DMS153 treated with DMSO at 0.1 percent for 48 hours (cell line): ENCODE data around the gene TMEM203.

ENCODE experiments used
- DNase-seq: peaks from one replicate; lab custom pipeline; 2025; ENCODE audit not compliant: unreplicated experiment; lab: John Stamatoyannopoulos, UW

Gene TMEM203

DNA sequence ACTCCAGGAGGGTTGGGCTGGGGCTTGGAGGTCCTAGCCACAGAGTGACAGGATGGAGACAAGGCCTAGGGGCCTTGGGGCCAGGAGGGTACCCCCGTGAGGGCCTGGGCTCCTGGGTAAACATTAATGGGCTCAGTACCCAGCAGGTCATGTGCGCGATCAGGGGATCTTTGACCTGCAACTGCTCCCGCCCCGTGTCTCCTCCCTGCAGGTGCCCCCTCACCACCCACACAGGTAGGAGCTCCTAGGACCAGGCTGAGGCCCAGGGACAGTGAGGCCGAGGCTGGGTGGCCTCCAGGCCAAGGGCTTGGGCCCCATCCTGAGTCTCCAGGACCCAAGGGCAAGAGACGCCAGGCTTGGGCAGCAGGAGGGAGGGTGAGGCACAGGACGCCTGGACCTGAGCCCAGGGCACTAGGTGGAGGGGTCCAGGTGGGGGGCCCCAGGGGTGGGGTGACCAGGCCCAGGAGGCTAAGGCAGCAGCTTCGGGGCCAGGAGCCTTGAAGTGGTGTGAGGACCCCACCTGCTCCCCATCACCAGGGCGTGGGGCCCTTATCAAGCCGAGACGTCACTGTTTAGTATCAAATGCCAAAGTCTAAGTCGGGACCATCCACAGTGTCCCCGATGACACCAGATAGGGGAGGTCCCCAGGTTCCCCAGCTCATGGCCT lies 25.4 kb upstream of the TMEM203 start, which contains the start of gene SLC34A3:
Gene SLC34A3, plus strand, starts transcription at position 197 of the 667 bp plus-strand sequence. CDS start 802 bp downstream, outside the sequence.
- DNase-seq, result no peak

DNA sequence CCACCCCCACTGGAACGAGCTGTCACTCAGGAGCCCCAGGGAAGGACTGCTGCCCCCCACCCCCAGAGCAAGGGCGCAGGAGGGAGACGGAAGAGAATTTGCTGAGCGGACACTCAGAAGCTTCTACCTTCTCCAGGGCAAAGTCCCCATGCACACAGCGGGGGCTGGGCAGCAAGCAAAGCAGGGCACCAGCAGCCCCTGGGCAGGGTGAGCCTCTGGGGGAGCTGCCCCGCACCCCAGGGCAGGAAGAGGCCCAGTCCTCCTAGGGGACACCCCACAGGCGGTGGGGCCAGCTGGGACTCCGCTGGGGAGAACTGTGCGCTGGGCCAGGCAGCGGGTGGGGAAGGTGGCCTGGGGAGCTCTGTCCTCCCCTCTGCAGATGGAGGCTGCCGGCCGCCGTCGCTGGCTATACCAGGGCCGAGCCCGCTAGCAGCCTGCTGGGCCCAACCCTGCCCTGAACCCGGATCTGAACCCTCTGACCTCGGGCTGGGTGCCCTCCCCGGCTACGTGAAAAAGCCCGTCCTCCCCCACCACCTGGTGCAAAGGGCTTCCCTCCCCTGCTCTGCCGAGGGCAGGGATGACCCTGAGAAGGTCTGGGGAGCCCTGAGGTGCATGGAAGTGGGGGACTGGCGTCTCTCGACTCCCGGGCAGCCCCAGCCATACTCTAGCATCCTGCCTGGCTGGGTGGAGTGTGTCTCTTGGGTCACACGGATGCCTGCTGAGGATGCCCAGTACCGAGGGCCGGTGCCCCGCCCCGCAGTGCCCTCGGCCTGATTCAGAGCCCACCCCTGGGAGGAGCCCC lies 24.7 kb upstream of the TMEM203 start:
- DNase-seq, result no peak

GRCh38 chr9:137228968-137229896 lies 23.8 kb upstream of the TMEM203 start:
- DNase-seq, result no peak

- no peak for DNase-seq
Observed at GRCh38 chr9:137228506-137228967, 23.1 kb upstream of the TMEM203 start.

DNA sequence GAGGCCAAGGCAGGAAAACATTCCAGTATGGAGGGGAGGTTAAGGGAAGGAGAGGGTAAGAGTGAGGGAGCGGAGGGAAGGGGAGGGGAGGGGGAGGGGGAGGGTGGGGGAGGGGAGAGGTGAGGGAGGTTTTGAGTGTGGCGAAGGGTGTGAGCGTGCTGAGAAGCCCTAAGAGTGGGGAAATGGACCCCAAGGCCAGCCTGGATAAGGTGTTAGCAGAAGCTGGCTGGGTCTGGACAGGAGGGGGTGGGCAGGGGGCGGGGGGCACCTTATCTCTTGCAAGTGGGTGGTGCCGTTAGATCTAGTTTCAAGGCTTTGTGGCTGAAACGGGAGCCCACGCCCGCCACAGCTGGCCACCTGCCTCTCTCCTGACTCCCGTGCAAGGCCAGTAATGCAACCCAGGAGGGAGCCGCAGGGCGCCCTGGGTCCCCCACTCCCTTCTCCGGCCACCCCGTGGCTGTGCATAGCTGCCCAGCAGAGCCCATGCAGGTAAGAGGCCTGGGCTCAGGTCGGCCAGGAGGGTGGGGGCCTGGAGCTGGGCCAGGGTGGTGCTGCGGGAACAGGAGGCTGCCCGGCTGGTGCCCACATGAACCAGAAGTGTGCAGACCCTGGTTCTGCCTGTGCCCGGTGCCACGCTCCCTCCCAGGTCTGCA lies 22.5 kb upstream of the TMEM203 start:
- DNase-seq, result no peak

DNA sequence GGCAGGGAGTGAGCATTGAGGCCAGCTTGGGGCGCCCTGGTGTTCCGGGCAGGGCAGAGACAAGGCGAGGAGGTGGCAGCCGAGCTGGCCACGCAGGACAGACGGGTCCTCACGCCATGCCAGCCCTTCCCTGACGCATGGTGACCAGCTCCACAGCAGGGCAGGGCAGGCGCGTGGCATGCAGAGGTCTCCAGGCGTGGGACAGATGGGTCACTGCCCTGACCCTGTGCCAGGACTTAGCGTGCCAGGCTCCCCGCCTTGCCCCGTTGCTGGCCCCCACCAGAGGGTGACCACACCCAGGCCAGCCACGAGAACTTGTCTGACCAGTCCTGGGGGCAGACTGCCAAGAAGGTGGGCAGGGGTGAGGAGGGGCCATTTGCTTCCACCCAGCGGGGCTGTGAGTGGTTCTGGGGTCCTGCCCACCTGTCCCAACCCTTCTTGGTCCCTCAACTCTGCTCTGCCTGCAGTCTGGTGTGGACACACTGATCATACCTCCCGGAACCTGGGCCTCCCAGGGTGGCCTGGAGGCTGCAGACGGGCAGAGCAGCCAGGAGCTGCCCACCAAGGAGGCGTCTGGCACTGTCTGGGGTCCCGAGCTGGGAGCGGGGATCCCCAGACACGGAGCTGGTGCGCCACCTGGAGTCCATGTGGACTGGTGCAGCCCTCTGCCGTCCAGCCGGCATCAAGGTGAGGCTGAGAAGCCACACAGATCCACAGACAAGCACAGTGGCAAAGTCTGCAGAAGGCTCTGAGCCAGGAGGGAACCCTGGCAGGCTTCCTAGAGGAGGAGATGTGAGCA lies 21.8 kb upstream of the TMEM203 start, which contains the start of gene RNF224:
Gene RNF224, plus strand, starts transcription at position 449 of the 799 bp plus-strand sequence. CDS start 834 bp downstream, outside the sequence.
- peak; percentile 49 for DNase-seq

- DNase-seq, result no peak
Observed at GRCh38 chr9:137226338-137227053, 21.0 kb upstream of the TMEM203 start.

DNA sequence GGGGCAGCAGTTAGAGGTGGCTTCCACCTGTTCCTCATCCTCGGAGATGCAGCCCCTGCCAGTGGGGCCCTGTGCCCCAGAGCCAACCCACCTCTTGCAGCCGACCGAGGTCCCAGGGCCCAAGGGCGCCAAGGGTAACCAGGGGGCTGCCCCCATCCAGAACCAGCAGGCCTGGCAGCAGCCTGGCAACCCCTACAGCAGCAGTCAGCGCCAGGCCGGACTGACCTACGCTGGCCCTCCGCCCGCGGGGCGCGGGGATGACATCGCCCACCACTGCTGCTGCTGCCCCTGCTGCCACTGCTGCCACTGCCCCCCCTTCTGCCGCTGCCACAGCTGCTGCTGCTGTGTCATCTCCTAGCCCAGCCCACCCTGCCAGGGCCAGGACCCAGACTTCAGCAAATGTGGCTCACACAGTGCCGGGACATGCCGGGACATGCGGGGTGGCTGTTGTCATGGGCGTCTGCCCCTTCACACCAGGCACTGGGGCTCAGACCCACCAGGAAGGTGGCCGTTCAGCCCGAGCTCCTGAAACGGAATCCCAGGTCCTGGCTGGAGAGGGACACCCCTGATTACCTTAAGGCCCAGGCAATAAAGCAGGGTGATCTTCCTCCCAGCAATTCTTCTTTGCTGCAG lies 20.4 kb upstream of the TMEM203 start:
- no peak for DNase-seq

DNA sequence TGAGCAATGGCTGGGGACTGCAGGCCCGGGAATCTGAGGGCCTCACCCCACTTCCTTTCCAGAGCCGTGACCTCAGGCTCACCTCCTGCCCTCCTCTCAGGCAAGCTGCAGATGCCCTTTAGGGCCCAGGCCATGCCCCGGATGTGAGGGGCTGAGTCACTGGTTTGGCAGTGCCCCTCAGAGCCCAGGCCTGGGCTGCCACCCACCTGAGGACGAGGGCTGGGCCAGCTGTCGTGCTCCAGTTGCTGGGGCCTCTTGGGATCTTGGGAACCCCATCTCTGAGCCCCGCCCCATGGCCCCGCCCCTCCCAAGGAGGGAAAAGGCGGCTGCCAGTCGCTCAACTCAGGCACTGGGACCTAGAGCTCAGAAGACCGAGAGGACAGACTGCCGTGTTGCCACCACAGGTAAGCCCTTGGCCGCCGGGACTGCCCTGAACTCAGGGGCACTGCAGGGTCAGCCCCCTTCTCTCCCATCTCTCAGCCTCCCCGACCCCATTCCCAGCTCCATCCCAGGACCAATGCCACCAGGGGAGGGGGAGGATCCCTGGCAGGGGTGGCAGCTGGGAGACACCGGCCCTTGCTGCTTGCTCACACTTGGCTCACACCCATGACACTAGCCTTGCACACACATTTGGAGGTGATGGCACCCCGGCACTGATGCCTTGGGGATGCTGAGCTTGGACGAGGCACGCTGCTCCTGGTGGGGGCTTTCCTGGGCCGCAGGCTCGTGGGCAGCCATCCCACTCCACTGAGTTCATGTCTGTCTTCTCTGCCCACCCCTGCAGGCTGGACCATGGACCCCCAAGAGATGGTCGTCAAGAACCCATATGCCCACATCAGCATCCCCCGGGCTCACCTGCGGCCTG lies 19.6 kb upstream of the TMEM203 start, which contains the start of gene CYSRT1:
Gene CYSRT1, plus strand, starts transcription at position 345 of the 865 bp plus-strand sequence. Its CDS starts 448 bp downstream, at position 793.
- no peak for DNase-seq

- DNase-seq, result peak; percentile 89
Observed at GRCh38 chr9:137223078-137223970, 17.9 kb upstream of the TMEM203 start.

DNA sequence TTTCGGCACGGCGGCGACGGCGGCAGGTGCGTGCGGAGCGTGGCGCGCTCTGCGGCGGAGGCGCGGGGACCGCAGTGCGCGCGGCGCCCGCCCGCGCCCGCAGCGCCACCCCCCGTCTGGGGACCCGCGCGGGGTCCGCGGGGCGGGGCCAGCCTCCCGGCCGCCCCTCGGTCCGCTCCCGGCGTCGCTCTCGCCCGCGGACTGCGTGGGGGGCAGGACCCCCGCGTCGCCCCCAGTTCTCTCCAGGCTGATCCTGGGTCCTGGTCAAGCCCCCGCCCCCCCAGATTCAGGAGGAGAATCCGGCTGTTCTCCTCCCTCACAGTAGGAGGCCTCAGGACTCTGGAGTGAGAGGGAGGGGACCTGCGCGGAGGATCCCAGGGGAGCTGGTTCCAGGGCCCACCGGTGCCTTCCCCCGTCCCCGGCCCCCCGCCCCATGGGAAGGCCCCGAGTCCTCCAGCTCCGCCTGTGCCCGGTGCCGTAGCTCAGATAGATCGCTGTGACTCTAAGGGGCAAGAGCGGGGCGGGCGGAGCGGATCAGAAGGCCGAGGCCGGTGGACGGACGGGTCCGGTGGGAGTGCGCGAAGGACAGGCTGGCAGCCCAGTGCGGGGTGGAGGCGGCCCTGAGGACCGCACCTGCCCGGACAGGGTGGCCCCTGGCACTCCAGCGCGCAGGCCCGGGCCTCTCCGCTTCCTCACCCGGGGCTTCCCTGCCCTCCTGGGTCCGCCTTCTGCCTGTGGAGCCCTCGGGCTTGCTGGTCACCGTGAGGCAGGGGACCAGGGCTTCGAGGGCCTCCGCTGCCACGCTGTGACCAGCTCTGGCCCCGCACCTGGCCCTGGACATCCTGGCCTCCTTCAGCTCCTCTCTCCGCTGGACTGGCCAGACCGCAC lies 17.0 kb upstream of the TMEM203 start, which contains the start of gene RNF208:
Gene RNF208, minus strand, starts transcription at position 51 of the 888 bp plus-strand sequence. CDS start 1,028 bp downstream, outside the sequence.
- DNase-seq, result no peak

DNA sequence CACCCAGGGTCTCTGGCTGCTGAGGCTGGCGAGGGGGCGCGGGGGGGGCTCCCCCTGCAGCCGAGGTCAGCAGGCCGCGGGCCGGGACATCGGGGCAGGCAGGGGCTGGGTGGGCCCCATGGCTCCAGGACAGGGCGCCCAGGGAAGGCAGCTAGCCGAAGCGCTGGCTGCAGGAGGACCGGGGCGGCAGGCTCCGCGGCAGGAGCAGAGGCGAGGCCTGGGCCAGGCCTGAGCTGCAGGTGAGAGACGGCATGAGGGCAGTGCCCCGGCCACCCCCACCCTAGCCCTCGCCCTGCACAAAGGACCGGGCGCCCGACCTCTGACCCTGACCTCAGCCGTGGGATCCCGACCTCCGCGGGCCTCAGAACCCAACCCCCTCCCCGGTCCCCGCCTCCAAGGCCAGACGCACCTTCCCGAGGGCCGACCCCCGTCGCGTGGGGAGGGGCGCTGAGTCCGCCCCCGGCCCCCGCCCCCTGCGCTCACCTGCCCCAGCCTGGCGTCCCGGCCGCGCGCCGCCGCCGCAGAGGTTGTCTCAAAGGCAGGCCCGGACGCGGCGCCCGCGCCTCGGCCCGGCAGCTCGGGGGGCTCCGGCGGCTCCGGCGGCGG lies 16.2 kb upstream of the TMEM203 start:
- DNase-seq, result no peak

DNA sequence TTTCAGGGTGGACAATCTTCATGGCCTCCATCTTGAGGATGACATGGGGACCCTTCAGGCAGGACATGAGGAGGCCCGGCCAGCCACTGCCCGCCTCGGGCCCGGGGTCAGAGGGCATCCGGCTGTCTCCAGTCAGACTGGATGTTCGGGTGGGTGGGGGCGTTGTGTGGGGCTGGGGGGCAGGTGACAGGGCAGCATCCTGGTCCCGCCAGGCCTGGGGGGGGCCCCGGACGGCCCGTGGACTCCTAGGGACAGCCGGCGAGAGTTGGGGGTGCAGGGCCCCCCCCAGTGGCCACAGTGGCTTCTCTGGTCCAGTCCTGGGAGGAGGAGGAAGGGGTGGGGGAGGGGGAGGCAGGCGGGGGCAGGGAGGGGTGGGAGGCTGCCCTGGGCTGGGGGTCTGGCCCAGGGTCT lies 15.7 kb upstream of the TMEM203 start:
- no peak for DNase-seq

DNA sequence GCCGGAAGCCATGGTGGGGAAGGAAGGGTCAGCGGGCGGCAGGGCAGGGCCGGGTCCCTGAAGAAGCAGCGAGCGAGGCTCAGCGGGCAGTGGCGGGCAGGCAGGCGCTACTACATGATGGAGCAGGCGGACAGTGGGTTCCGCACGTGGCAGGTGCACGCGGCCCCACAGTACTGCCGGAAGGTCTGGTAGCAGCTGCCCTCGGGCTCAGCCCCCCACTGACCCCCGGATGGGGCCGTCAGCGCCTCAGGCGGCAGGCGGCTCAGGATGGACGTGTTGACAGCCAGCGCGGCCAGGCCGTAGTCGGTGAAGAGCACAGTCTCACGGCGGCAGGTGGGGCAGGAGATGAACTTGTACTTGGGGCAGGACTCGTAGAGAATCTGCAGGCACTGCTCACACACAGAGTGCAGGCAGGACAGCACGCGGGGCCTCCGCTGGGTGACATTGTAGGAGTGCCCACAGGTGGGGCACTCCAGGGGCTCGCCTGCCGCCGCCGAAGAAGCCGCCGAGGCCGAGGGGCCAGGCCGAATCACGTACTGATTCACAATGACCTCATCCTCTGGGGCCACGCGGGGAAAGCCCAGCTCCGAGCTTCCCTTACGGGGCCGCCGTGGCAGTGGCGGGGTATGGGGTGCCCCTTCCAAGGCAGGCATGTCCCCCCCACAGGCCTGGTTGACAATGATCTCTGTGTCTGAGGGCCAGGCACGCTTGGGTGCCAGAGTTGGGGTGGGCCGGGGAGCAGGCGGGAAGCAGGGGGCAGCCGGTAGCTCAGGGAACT lies 15.1 kb upstream of the TMEM203 start:
- no peak for DNase-seq
